A549 (cell line): ENCODE data around the gene PRKN. TPM values are rescaled to one million over a fixed set of nuclear protein-coding genes. Genes with fewer than 3 reads are reported as not detected.

ENCODE experiments used
- ATAC-seq, 2 experiments: fragments of 200-7000 bp in 1 of 2; fragments of >200 bp in 1 of 2; cut with Nextera tagmentation in 1 of 2; cut with Tn5 transposase in 1 of 2; 3 replicates each; pipeline versions ENCODE4 v1.8.0 to v1.9.1; 2018 to 2020; ENCODE audit warnings: mild to moderate bottlenecking in 1 of 2, moderate library complexity in 1 of 2
- CTCF ChIA-PET: fragments of 300-600 bp; sonication (Branson Sonifier 250); formaldehyde crosslinking; extraction: SDS; loops from one replicate; lab custom pipeline; 2021; ENCODE audit warnings: antibody characterized with exemption, inconsistent platforms; lab: Yijun Ruan, JAX
- POLR2A ChIA-PET: fragments of 350-600 bp; formaldehyde crosslinking; extraction: SDS; loops from one replicate; lab custom pipeline; 2021; ENCODE audit warnings: antibody characterized with exemption, inconsistent platforms; lab: Yijun Ruan, JAX
- DNase-seq, 2 experiments: peaks; one replicate each; pipeline versions ENCODE4 v3.0.0 to v3.0.0-alpha.2; 2011 to 2016; ENCODE audit warnings: low read depth in 1 of 2, low spot score in 1 of 2
- FAIRE-seq: peaks from 2 replicates; lab custom pipeline; 2011; peaks lifted over from hg19 to GRCh38; lab: Jason Lieb, UNC
- H3K27ac ChIP-seq, 2 experiments: fragments of >200 bp; sonication (Bioruptor Twin); formaldehyde crosslinking; 3 replicates each; pipeline ENCODE4 v1.5.1; 2016 to 2017
- H3K4me1 ChIP-seq: fragments of >200 bp; sonication (Bioruptor Twin); formaldehyde crosslinking; 3 replicates; pipeline ENCODE4 v1.6.1; 2016
- H3K4me2 ChIP-seq: fragments of >200 bp; sonication (Bioruptor Twin); formaldehyde crosslinking; 3 replicates; pipeline ENCODE4 v1.6.1; 2016
- H3K4me3 ChIP-seq: fragments of >200 bp; sonication (Bioruptor Twin); formaldehyde crosslinking; 3 replicates; pipeline ENCODE4 v1.5.1; 2016
- H3K9me3 ChIP-seq: fragments of >200 bp; sonication (Bioruptor Twin); formaldehyde crosslinking; 3 replicates; pipeline ENCODE4 v1.6.1; 2016
- BHLHE40 ChIP-seq: IDR thresholded peaks from 2 replicates; pipeline ENCODE4 v1.6.1; 2012; ENCODE audit warnings: low read depth, low read length, inconsistent platforms
- EHMT2 ChIP-seq: fragments of 200-600 bp; sonication (generic); IDR thresholded peaks from 2 replicates; pipeline ENCODE4 v1.6.1; 2016; ENCODE audit warnings: antibody characterized with exemption, low read depth, mild to moderate bottlenecking, moderate library complexity
- EP300 ChIP-seq, 2 experiments: fragments of >200 bp; sonication (Bioruptor Twin); formaldehyde crosslinking; IDR thresholded peaks; 2 replicates in 1 of 2; 3 replicates in 1 of 2; pipeline ENCODE4 v1.6.1; 2016 to 2017
- FOSB ChIP-seq: fragments of 250-450 bp; sonication (Bioruptor Pico); IDR thresholded peaks from 2 replicates; pipeline ENCODE4 v1.5.0; 2020; ENCODE audit warnings: mild to moderate bottlenecking, moderate library complexity
- FOXS1 ChIP-seq: fragments of 250-450 bp; sonication (Bioruptor Pico); IDR thresholded peaks from 2 replicates; pipeline ENCODE4 v1.5.0; 2020; ENCODE audit warnings: mild to moderate bottlenecking, moderate library complexity
- HDAC2 ChIP-seq: fragments of 200-600 bp; sonication (generic); IDR thresholded peaks from 2 replicates; pipeline ENCODE4 v1.6.1; 2016
- HOXA7 ChIP-seq: fragments of 250-450 bp; sonication (Bioruptor Pico); IDR thresholded peaks from 2 replicates; pipeline ENCODE4 v1.5.0; 2020; ENCODE audit warnings: mild to moderate bottlenecking, moderate library complexity
- HOXB5 ChIP-seq: fragments of 250-450 bp; sonication (Bioruptor Pico); IDR thresholded peaks from 2 replicates; pipeline ENCODE4 v1.5.0; 2020; ENCODE audit warnings: mild to moderate bottlenecking, moderate library complexity
- JUNB ChIP-seq: fragments of >200 bp; sonication (Bioruptor Twin); formaldehyde crosslinking; IDR thresholded peaks from 2 replicates; pipeline ENCODE4 v1.6.1; 2016
- KDM1A ChIP-seq: fragments of 200-600 bp; sonication (generic); IDR thresholded peaks from 2 replicates; pipeline ENCODE4 v1.6.1; 2016; ENCODE audit warnings: low read depth, mild to moderate bottlenecking
- MAFK ChIP-seq: fragments of 450-650 bp; IDR thresholded peaks from 2 replicates; pipeline ENCODE4 v1.6.1; 2014; ENCODE audit not compliant: partially characterized antibody
- MYC ChIP-seq: IDR thresholded peaks from 2 replicates; pipeline ENCODE4 v1.6.1; 2012; ENCODE audit warnings: mild to moderate bottlenecking, inconsistent platforms, low read length, improper control_type of control experiment, borderline replicate concordance
- NPAS2 ChIP-seq: fragments of 250-450 bp; sonication (Bioruptor Pico); IDR thresholded peaks from 2 replicates; pipeline ENCODE4 v1.8.0; 2022; ENCODE audit warnings: mild to moderate bottlenecking, moderate library complexity, borderline replicate concordance
- PHF8 ChIP-seq: fragments of 200-600 bp; sonication (generic); IDR thresholded peaks from 2 replicates; pipeline ENCODE4 v1.6.1; 2016; ENCODE audit warnings: low read depth, mild to moderate bottlenecking, antibody characterized with exemption, moderate library complexity, borderline replicate concordance
- RARB ChIP-seq: fragments of 250-450 bp; sonication (Bioruptor Pico); IDR thresholded peaks from 2 replicates; pipeline ENCODE4 v1.8.0; 2021; ENCODE audit warnings: mild to moderate bottlenecking, moderate library complexity
- RNF2 ChIP-seq: fragments of 200-600 bp; sonication (generic); IDR thresholded peaks from 2 replicates; pipeline ENCODE4 v1.6.1; 2016; ENCODE audit warnings: low read depth, mild to moderate bottlenecking, antibody characterized with exemption, moderate library complexity, borderline replicate concordance
- TP53 ChIP-seq: fragments of 250-450 bp; sonication (Bioruptor Pico); IDR thresholded peaks from 2 replicates; pipeline ENCODE4 v1.5.0; 2021; ENCODE audit warnings: mild to moderate bottlenecking, moderate library complexity
- ZSCAN20 ChIP-seq: fragments of 250-450 bp; sonication (Bioruptor Pico); IDR thresholded peaks from 2 replicates; pipeline ENCODE4 v1.8.0; 2022; ENCODE audit warnings: mild to moderate bottlenecking, moderate library complexity
- WGBS: methylation state at CpG from one replicate; pipeline ENCODE4 v1.1.6; 2017; ENCODE audit errors: missing lambda C conversion rate; 5-methylcytosine and 5-hydroxymethylcytosine counted together
- polyA plus RNA-seq, 4 experiments: library from polyadenylated mRNA; depleted of rRNA in 3 of 4; stranded (reverse); fragments of >200 nt; fragmentation: RNase III in 1 of 4; extraction: RNeasy Plus Mini Kit Qiagen cat#74134 plus additional on column Dnase treatment in 1 of 4; gene quantifications; 2 replicates in 3 of 4; 3 replicates in 1 of 4; pipeline ENCODE4 v1.2.3, GENCODE V29; 2011 to 2017
- TF ChIP-seq, protein P1 (sequence below): IDR thresholded peaks from 2 replicates; pipeline ENCODE4 v1.6.1; 2012
- TF ChIP-seq, protein P2 (sequence below): IDR thresholded peaks from 2 replicates; pipeline ENCODE4 v1.6.1; 2012
- TF ChIP-seq, protein P3 (sequence below): fragments of >200 bp; sonication (Bioruptor Twin); formaldehyde crosslinking; IDR thresholded peaks from 3 replicates; pipeline ENCODE4 v1.5.1; 2016
- TF ChIP-seq, protein P4 (sequence below): fragments of >200 bp; sonication (Bioruptor Twin); formaldehyde crosslinking; IDR thresholded peaks from 2 replicates; pipeline ENCODE4 v1.6.1; 2016
- TF ChIP-seq, protein P5 (sequence below): fragments of 450-650 bp; IDR thresholded peaks from 2 replicates; pipeline ENCODE4 v1.6.1; 2014; ENCODE audit warnings: antibody characterized with exemption

Gene PRKN
- polyA plus RNA-seq, 2 of the 4 experiments (the other 2 are of a cell fraction) = 0.36 to 0.39 TPM

DNA sequence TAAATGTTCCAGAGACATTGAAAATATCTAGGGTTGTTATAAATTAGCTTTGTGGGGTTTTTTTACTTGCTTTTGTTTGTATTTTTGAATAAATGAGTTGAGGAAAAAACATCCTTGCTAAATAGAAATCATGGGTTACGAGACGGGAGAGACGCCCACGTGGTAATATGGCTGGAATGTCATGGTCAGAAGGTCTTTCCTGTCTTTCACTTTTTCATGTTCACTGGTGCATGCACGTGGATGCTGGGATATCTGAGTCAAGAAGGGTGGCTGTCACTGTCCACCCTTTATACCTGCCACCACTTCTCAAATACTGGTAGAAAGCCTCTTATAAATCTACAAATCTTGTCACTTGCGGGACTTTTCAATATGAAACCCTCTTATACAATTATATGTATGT, 1195.0 kb downstream of the PRKN start:
- CTCF ChIA-PET = no interaction called here
- no peak for TF ChIP-seq KDM1A
- TF ChIP-seq, protein P1, sequence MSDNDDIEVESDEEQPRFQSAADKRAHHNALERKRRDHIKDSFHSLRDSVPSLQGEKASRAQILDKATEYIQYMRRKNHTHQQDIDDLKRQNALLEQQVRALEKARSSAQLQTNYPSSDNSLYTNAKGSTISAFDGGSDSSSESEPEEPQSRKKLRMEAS = no peak
- no peak for TF ChIP-seq RARB (CRISPR knock-in tag)
- TF ChIP-seq HDAC2 = no peak
- no peak for TF ChIP-seq FOXS1
- TF ChIP-seq EP300 (IDR thresholded peaks at IDR 0.05) = no peak
- TF ChIP-seq, protein P2, sequence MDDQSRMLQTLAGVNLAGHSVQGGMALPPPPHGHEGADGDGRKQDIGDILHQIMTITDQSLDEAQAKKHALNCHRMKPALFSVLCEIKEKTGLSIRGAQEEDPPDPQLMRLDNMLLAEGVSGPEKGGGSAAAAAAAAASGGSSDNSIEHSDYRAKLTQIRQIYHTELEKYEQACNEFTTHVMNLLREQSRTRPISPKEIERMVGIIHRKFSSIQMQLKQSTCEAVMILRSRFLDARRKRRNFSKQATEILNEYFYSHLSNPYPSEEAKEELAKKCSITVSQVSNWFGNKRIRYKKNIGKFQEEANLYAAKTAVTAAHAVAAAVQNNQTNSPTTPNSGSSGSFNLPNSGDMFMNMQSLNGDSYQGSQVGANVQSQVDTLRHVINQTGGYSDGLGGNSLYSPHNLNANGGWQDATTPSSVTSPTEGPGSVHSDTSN = no peak
- no peak for TF ChIP-seq TP53 (CRISPR knock-in tag)
- TF ChIP-seq, protein P3, sequence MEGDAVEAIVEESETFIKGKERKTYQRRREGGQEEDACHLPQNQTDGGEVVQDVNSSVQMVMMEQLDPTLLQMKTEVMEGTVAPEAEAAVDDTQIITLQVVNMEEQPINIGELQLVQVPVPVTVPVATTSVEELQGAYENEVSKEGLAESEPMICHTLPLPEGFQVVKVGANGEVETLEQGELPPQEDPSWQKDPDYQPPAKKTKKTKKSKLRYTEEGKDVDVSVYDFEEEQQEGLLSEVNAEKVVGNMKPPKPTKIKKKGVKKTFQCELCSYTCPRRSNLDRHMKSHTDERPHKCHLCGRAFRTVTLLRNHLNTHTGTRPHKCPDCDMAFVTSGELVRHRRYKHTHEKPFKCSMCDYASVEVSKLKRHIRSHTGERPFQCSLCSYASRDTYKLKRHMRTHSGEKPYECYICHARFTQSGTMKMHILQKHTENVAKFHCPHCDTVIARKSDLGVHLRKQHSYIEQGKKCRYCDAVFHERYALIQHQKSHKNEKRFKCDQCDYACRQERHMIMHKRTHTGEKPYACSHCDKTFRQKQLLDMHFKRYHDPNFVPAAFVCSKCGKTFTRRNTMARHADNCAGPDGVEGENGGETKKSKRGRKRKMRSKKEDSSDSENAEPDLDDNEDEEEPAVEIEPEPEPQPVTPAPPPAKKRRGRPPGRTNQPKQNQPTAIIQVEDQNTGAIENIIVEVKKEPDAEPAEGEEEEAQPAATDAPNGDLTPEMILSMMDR = no peak
- TF ChIP-seq, protein P4, sequence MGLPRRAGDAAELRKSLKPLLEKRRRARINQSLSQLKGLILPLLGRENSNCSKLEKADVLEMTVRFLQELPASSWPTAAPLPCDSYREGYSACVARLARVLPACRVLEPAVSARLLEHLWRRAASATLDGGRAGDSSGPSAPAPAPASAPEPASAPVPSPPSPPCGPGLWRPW = no peak
- TF ChIP-seq JUNB = no peak
- no peak for TF ChIP-seq BHLHE40
- TF ChIP-seq EHMT2 = no peak
- POLR2A ChIA-PET = no interaction called here

DNA sequence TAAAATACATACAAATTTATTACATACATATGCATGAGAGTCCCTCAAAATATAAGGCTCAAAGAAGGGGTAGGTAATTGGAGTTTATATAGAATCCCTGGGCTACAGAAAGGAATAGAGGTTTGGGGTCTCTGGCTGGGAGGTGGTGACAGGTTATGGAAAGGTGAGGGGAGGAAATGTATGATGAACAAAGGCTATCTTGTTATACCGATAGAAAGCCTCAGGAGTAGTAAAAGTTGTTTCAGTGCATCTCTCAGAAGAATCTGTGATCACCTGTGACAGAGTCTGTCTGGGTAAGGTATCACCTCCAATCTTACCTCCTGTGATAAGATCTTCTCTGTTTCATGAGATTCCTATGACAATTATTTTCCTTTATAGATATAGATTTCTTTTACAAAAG, 1200.8 kb downstream of the PRKN start:
- ChIA-PET POLR2A (no interaction called here), CTCF (no interaction called here)
- WGBS = 54% methylated on average over 1 of the region's 1 CpG
- DNase-seq (no peak), ATAC-seq (no peak), FAIRE-seq (no peak)
- Histone ChIP-seq H3K27ac (no peak overlapping the region), H3K4me2 (no peak overlapping the region), H3K4me3 (no peak overlapping the region), H3K9me3 (no peaks in the 10 kb centered on the region), H3K4me1 (no peaks in the 10 kb centered on the region)
- no peak for TF ChIP-seq FOXS1
- TF ChIP-seq KDM1A = no peak

More for the DNA sequence above, 1195.0 kb downstream of the PRKN start:
- H3K27ac ChIP-seq = no peak overlapping the region
- H3K4me3 ChIP-seq = no peak overlapping the region
- FAIRE-seq (no peak), DNase-seq (no peak), ATAC-seq (no peak)
- H3K9me3 ChIP-seq = no peaks in the 10 kb centered on the region
- no peak overlapping the region for H3K4me2 ChIP-seq
- no peaks in the 10 kb centered on the region for H3K4me1 ChIP-seq
- 46% methylated on average over 6 of the region's 6 CpGs for WGBS

DNA sequence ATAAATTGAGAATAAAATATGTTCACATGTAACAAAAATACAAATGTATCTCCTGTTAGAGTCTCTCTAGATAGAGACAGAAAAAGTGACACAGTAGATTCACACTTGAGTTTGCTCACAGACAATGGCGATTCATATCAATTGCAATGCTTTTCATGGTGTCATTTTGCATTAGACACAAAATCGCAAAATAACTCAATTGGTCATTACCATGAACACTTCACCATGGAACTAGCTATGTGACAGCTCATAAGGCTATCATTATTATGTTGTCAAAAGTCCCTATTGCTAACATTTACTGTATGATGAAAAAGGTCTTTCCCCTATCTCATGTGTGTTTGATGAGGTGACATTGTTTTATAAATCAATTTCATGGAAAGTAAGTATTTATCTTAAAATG, 1204.2 kb downstream of the PRKN start:
- POLR2A ChIA-PET = no interaction called here
- FAIRE-seq (no peak), ATAC-seq (no peak), DNase-seq (no peak)
- no peak overlapping the region for H3K27ac ChIP-seq
- 8% methylated on average over 2 of the region's 2 CpGs for WGBS
- no peaks in the 10 kb centered on the region for H3K9me3 ChIP-seq
- CTCF ChIA-PET = no interaction called here
- no peak for TF ChIP-seq HOXB5 (CRISPR knock-in tag)
- no peak for TF ChIP-seq HOXA7
- TF ChIP-seq, protein P5, sequence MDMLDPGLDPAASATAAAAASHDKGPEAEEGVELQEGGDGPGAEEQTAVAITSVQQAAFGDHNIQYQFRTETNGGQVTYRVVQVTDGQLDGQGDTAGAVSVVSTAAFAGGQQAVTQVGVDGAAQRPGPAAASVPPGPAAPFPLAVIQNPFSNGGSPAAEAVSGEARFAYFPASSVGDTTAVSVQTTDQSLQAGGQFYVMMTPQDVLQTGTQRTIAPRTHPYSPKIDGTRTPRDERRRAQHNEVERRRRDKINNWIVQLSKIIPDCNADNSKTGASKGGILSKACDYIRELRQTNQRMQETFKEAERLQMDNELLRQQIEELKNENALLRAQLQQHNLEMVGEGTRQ = no peak
- no peak for TF ChIP-seq MAFK
- TF ChIP-seq ZSCAN20 (CRISPR knock-in tag) = no peak
- TF ChIP-seq NPAS2 (CRISPR knock-in tag) = no peak
- TF ChIP-seq FOSB (CRISPR knock-in tag) = no peak
- TF ChIP-seq RNF2 = no peak
- TF ChIP-seq PHF8 = no peak
- no peak for TF ChIP-seq MYC
- no peak overlapping the region for H3K4me3 ChIP-seq
- H3K4me1 ChIP-seq = no peaks in the 10 kb centered on the region
- H3K4me2 ChIP-seq = no peak overlapping the region
